ENCODE data around the gene RAP1GAP.
"Not testable (repeated sequence)": the region's sequence is repeated elsewhere in the genome, so short reads cannot be mapped to it uniquely, and the experiment has no call there.

Gene RAP1GAP

DNA sequence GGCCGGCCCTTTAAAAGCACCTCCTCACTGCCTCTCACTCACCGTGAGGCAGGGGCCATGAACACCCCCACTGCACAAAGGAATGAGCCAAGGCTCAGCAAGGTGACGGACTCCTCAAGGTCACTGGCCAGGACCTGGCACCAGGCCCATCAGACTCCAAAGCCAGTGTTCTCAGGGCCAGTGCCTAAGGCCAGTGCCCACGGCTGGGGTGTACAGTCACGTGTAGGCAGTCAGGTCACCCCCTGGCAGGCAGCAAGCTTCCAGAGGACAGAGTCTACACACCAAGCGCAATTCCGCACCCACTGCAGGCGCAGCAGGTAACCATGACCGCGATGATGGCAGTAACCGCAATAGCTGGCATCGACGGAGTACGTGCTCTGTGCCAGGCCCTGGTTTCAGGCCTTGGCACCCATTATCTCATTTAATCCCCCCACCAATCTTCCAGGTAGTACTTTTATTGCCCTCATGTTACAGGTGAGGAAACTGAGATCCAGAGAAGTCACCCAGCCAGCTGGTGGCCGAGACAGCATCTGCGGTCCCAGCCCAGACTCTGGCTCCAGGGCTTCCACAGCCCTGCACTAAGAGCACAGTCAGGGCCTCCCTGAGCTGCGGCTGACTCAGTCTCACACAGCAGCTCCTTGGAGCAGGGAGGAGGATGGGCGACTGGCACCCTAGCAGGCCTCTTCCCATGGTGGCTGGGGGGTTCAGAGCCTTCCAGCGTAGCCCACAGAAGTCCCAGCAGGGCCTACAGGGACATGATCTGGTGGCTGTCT, 27.0 kb downstream of the RAP1GAP start:
- no peak for DNase-seq

DNA sequence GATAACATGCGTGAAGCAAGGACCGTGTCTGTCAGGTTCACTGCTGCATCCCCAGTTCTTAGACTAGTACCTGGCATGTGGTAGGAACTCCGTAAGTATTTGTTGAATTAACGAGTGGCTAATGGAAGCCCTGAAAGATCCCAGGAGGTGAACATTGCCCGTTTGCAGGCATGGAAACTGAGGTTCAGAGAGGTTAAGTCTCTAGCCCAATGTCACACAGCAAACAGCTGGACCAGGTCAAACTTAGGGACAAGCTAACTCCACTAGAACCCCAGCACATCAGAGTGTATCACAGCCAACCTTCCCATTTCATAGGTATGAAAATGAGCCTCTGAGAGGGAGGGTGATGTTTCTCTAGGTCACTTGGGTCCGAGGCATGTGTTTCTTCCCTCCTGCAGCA, 27.6 kb downstream of the RAP1GAP start:
- no peak for DNase-seq

GRCh38 chr1:21641076-21641475, 28.1 kb downstream of the RAP1GAP start:
- DNase-seq = no peak

GRCh38 chr1:21640653-21641052, 28.5 kb downstream of the RAP1GAP start:
- no peak for DNase-seq

- no peak for DNase-seq
Observed at GRCh38 chr1:21639594-21640041, 29.5 kb downstream of the RAP1GAP start.

- DNase-seq = peak; percentile 7
Observed at GRCh38 chr1:21638531-21639341, 30.4 kb downstream of the RAP1GAP start.

- no peak for DNase-seq
Observed at GRCh38 chr1:21637514-21637913, 31.6 kb downstream of the RAP1GAP start.

GRCh38 chr1:21636029-21636428, 33.1 kb downstream of the RAP1GAP start:
- no peak for DNase-seq

DNA sequence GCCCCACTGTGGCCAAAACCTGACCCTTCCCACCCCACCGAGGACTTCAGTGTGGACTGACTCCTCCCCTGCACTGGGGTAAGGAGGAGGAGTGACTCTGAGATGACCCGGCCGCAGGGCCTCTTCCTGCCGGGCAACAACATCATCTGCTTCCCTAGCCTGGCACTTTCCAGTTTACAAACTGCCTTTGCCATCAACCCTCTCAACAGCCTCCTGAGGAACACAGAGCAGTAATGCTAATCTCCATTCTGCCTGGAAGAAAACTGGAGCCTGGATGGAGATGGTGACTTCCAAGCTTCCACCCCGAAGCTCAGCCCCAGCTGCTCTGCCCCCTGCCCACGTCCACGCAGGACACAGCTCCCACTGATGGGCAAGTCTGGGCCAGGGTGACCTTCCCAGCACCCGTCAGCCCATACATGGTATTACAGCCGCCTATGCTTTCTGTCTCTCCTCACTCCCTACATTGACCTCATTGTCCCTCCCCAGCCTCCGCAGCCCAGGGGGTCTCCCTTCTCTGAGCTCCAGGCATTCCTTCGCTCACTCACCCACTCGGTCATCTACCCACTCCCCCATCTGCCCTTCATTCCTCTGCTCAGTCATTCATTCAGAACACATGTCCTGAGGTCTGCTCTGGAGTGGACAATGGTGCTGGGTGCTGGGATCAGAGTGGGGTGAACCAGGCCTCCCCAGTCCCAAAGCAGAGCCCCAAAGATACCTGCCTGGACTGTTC, 34.2 kb downstream of the RAP1GAP start:
- no peak for DNase-seq

DNA sequence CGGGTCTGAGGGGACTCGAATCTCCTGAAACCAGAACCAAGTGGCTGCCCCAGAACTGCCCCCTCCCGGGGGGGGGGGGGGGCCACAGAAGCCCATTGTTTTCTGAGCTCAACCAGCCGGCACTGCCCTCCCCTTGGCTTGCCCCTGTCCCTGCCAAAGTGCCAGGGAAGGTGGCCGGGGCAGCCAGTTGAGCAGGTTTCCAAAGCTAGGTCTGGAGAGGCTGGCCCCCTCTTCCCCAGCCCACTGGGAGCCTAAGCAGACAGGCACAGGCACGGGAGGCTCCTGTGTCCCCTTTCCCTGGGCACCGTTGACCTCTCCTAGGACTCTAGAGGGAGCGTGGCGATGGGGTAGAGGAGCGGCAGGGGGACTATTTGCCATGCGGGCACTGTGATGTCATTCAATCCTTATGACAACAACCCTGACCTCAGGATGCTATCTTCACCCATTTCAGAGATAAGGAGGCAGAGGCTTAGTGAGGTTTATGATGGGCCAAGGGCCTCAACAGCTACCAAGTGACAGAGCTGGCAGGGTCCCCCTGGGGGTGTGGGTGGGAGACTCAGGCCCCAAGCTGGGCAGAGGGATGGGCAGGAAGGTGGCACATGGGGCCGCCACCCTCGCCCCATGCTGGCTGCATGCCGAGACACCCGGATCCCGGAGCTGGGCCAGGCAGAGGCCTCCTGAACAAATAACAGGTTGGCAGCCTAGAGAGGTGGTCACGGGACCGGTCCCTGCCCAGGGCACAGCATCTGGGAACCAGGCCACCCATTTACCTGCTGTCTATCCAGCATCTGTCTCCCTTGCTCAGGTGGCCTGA, 35.0 kb downstream of the RAP1GAP start:
- DNase-seq = no peak

GRCh38 chr1:21633141-21633755, 35.9 kb downstream of the RAP1GAP start:
- no peak for DNase-seq

GRCh38 chr1:21631944-21632887, 36.9 kb downstream of the RAP1GAP start:
- no peak for DNase-seq

DNA sequence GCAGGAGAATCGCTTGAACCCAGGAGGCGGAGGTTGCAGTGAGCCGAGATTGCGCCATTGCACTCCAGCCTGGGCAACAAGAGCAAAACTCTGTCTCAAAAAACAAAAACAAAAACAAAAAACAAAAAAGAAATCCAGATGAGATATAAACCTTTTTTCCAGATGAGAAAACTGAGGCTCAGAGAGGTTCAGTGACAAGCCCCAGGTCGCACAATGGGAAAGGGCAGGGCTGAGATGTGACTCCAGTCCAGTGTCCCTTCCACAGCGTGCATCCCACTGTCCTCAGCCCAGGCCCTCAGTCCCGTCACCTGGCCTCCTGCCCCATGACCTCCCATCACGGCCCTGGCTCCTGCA, 37.6 kb downstream of the RAP1GAP start:
- DNase-seq = not testable (repeated sequence)

DNA sequence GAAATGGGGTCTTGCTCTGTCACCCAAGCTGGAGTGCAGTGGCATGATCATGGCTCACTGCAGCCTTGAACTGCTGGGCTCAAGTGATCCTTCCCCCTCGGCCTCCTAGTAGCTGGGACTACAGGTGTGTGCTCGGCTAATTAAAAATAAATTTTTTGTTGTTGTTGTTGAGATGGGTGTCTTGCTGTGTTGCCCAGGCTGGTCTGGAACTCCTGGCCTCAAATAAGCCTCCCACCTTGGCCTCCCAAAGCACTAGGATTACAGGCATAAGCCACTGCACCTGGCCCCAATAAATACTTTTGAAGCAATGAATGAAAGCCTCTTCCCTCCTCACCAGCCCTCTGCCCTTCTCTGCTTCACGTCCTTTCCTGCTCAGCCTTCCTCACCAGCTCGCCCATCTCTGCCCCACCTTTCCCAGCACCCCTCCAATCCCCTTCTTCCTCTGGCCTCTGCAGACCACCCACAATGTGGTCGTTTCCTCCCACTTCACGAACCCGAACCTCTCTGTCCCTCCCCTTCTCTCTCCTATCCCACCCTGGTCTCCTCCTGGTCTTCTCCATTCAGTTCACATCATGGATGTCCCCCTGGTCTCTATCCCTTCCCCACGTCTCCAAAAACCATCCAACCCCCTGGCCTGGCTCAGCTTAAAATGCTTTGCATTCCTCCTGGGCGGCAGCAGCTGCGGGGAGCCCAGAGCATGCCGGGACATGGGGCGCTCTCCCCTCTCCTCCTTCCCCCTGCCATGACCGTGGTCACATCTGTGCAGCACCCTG, 38.4 kb downstream of the RAP1GAP start:
- DNase-seq = no peak

DNA sequence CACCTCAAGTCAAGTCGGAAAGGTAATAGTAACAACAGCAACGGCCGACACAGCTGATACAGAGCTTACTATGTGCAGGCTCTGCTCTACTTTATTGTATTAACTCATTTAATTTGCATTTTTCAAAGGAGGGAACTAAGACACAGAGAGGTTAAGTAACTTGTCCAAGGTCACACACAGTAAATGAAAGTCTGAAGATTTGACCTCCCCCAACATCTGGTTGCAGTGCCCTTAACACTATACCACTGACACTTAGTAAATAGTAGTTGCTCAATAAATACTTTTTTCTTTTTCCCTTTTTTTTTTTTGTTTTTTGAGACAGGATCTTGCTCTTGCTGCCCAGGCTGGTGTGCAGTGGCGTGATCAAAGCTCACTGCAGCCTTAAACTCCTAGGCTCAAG, 39.2 kb downstream of the RAP1GAP start:
- DNase-seq = no peak

GRCh38 chr1:21628798-21629393, 40.3 kb downstream of the RAP1GAP start:
- DNase-seq = no peak

- DNase-seq = no peak
Observed at GRCh38 chr1:21626921-21627339, 42.2 kb downstream of the RAP1GAP start.

DNA sequence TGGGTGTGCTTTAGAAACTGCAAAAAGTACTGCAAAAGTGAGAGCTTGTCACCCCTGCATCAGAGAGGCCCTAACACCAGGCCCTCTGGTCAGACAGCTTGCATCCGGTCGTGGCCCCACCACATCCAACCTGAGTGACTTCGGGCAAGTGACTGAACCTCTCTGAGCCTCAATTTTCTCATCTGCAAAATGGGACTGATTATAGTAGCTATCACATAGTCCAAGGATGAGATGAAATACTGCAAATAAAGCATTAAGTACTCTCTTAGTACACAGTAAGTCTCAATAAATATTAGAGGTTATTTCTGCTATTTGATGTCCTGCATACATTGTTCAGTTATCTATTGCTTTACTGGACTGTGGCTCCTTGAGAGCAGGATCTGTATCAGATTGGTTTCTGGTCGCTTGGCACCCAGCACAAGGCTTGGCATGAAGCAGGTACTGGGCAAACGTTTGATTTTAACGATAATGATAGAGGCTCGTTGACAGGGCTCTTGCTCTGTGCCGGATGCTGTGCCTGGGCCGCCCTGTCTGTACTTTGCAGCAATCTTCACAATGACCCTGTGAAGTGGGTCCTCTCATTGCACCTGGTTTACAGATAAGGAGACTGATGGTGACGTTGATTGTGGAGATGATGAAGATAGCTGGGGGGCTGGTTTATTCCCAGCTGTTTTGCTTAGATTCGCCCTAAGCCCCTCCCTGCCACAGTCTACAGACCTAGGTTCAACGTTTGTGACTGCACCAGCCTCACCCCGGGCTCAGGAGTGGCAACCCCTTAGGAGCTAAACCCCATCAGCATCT, 43.6 kb downstream of the RAP1GAP start:
- DNase-seq = no peak

Measured in activated naive CD4-positive, alpha-beta T cell treated with Interleukin-2 at 50 U/mL for 16 hours (primary cell).